SK-N-SH treated with all-trans-retinoic acid at 6 μM for 48 hours (cell line): ENCODE data around the gene PSMB5.

Experiments used
- ARNTL ChIP-seq: fragments of 450-650 bp; formaldehyde crosslinking; IDR thresholded peaks from 2 replicates; pipeline ENCODE4 v1.5.0; 2020; ENCODE audit warnings: low read depth, mild to moderate bottlenecking, moderate library complexity, borderline replicate concordance
- BACH2 ChIP-seq: fragments of 250-450 bp; sonication (Bioruptor Pico); IDR thresholded peaks from 2 replicates; pipeline ENCODE4 v1.9.0; 2021; ENCODE audit warnings: mild to moderate bottlenecking, borderline replicate concordance
- CSDC2 ChIP-seq: fragments of 250-450 bp; sonication (Bioruptor Pico); IDR thresholded peaks from 2 replicates; pipeline ENCODE4 v1.5.0; 2020; ENCODE audit warnings: mild to moderate bottlenecking, moderate library complexity
- OSR1 ChIP-seq: fragments of 250-450 bp; sonication (Bioruptor Pico); IDR thresholded peaks from 2 replicates; pipeline ENCODE4 v1.8.0; 2022; ENCODE audit warnings: moderate library complexity, mild to moderate bottlenecking, inconsistent platforms
- SNAI2 ChIP-seq: fragments of 250-450 bp; sonication (Bioruptor Pico); IDR thresholded peaks from 2 replicates; pipeline ENCODE4 v1.5.0; 2020; ENCODE audit warnings: mild to moderate bottlenecking, moderate library complexity
- ZC3H10 ChIP-seq: fragments of 250-450 bp; sonication (Bioruptor Pico); IDR thresholded peaks from 2 replicates; pipeline ENCODE4 v1.5.1; 2021; ENCODE audit warnings: mild to moderate bottlenecking, moderate library complexity
- TF ChIP-seq, protein P1 (sequence below): fragments of 250-450 bp; sonication (Bioruptor Pico); IDR thresholded peaks from 2 replicates; pipeline ENCODE4 v1.5.1; 2020; ENCODE audit warnings: low read depth, mild to moderate bottlenecking, moderate library complexity

DNA sequence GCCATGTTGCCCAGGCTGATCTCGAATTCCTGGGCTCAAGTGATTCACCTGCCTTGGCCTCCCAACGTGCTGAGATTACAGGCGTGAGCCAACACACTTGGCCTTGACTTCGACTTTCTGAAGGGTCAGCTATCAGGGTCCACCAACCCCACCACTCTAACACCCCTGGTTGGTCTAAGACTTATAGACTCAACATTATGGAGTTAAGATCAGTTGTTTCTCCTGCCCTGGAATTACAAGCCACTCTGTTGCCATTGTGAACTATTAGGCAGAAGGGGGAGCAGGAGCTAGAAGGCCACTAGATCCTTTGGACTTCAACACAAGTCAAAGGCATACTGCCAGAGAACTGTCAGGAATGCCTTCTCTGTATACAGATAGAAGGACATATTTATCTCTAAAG lies 5.4 kb upstream of the PSMB5 start:
- TF ChIP-seq OSR1 (CRISPR knock-in tag), result no peak
- TF ChIP-seq ARNTL, result no peak
- TF ChIP-seq, protein P1, sequence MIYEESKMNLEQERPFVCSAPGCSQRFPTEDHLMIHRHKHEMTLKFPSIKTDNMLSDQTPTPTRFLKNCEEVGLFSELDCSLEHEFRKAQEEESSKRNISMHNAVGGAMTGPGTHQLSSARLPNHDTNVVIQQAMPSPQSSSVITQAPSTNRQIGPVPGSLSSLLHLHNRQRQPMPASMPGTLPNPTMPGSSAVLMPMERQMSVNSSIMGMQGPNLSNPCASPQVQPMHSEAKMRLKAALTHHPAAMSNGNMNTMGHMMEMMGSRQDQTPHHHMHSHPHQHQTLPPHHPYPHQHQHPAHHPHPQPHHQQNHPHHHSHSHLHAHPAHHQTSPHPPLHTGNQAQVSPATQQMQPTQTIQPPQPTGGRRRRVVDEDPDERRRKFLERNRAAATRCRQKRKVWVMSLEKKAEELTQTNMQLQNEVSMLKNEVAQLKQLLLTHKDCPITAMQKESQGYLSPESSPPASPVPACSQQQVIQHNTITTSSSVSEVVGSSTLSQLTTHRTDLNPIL (CRISPR knock-in tag), result no peak
- TF ChIP-seq CSDC2 (CRISPR knock-in tag), result no peak
- no peak for TF ChIP-seq BACH2
- no peak for TF ChIP-seq SNAI2 (CRISPR knock-in tag)
- TF ChIP-seq ZC3H10, result no peak
